H1 (cell line): Measurements from ENCODE around the gene MRTFA. TPM values are rescaled to one million over a fixed set of nuclear protein-coding genes. Genes with fewer than 3 reads are reported as not detected.

ENCODE experiments used
- CTCF ChIA-PET: fragments of 300-600 bp; sonication (Branson Sonifier 250); formaldehyde crosslinking; loops from one replicate; lab custom pipeline; 2021; ENCODE audit not compliant: partially characterized antibody; lab: Charles Lee
- POLR2A ChIA-PET: fragments of 300-600 bp; sonication (Branson Sonifier 250); formaldehyde crosslinking; loops from one replicate; lab custom pipeline; 2021; ENCODE audit warnings: inconsistent platforms; ENCODE audit not compliant: partially characterized antibody; lab: Charles Lee
- DNase-seq, 2 experiments: peaks; one replicate each; pipeline versions ENCODE4 v3.0.0 to v3.0.0-alpha.2; 2010 to 2022; ENCODE audit warnings: low spot score in 2 of 2, low read depth in 1 of 2, mixed read lengths in 1 of 2
- FAIRE-seq: peaks from 2 replicates; lab custom pipeline; 2011; peaks lifted over from hg19 to GRCh38; lab: Jason Lieb, UNC
- H2AFZ ChIP-seq: 2 replicates; pipeline ENCODE4 v1.8.1; 2012; ENCODE audit warnings: low read length, inconsistent platforms
- H2AK5ac ChIP-seq: 2 replicates; pipeline ENCODE4 v1.6.1; 2013; ENCODE audit warnings: low read depth, low read length
- H2BK120ac ChIP-seq: replicated peaks from 2 replicates; pipeline ENCODE3; 2013; ENCODE audit warnings: low read depth, low read length, inconsistent platforms
- H2BK12ac ChIP-seq: 2 replicates; pipeline ENCODE4 v1.6.1; 2013; ENCODE audit warnings: low read depth, low read length
- H2BK15ac ChIP-seq: 2 replicates; pipeline ENCODE4 v1.6.1; 2013; ENCODE audit warnings: low read length
- H2BK20ac ChIP-seq: 2 replicates; pipeline ENCODE4 v1.6.1; 2013; ENCODE audit warnings: low read length
- H2BK5ac ChIP-seq: 2 replicates; pipeline ENCODE4 v1.6.1; 2013; ENCODE audit warnings: low read depth, low read length
- H3K14ac ChIP-seq: 2 replicates; pipeline ENCODE4 v1.6.1; 2013; ENCODE audit warnings: inconsistent platforms; ENCODE audit not compliant: insufficient read length
- H3K18ac ChIP-seq: 2 replicates; pipeline ENCODE4 v1.6.1; 2013; ENCODE audit warnings: low read length; ENCODE audit errors: extremely low read depth
- H3K23ac ChIP-seq: 2 replicates; pipeline ENCODE4 v1.6.1; 2013; ENCODE audit warnings: inconsistent platforms; ENCODE audit not compliant: insufficient read length
- H3K23me2 ChIP-seq: 2 replicates; pipeline ENCODE4 v1.6.1; 2013; ENCODE audit warnings: low read depth, low read length
- H3K27ac ChIP-seq: 2 replicates; pipeline ENCODE4 v1.6.1; 2011; ENCODE audit warnings: low read depth, low read length, inconsistent platforms
- H3K27me3 ChIP-seq, 4 experiments: replicated peaks in 1 of 4; 1 replicate in 1 of 4; 2 replicates in 3 of 4; pipeline versions ENCODE4 v1.6.1 to v1.8.1; 2011 to 2013; ENCODE audit warnings: low read length in 3 of 4, mild to moderate bottlenecking in 3 of 4, inconsistent platforms in 2 of 4, mixed read lengths in 2 of 4, moderate library complexity in 1 of 4; ENCODE audit not compliant: control insufficient read depth in 3 of 4, insufficient read depth in 3 of 4; ENCODE audit errors: extremely low read depth in 1 of 4
- H3K36me3 ChIP-seq, 4 experiments: 2 replicates each; pipeline versions ENCODE4 v1.6.1 to v1.8.1; 2011 to 2013; ENCODE audit warnings: mild to moderate bottlenecking in 4 of 4, low read length in 3 of 4, moderate library complexity in 2 of 4, control low read depth in 1 of 4, inconsistent platforms in 1 of 4; ENCODE audit not compliant: insufficient read depth in 4 of 4, control insufficient read depth in 2 of 4
- H3K4ac ChIP-seq: replicated peaks from 2 replicates; pipeline ENCODE3; 2013; ENCODE audit warnings: low read length, low read depth, mixed read lengths, inconsistent platforms; ENCODE audit not compliant: insufficient read length
- H3K4me1 ChIP-seq, 4 experiments: replicated peaks in 1 of 4; 1 replicate in 1 of 4; 2 replicates in 3 of 4; pipeline versions ENCODE4 v1.6.1 to v1.8.1; 2011 to 2013; ENCODE audit warnings: low read length in 3 of 4, inconsistent platforms in 2 of 4, mixed read lengths in 1 of 4; ENCODE audit not compliant: insufficient read depth in 4 of 4, control insufficient read depth in 3 of 4
- H3K4me2 ChIP-seq, 2 experiments: 2 replicates each; pipeline versions ENCODE4 v1.6.1 to v1.8.1; 2011 to 2013; ENCODE audit warnings: low read depth in 2 of 2, low read length in 2 of 2, control low read depth in 1 of 2, inconsistent platforms in 1 of 2, mild to moderate bottlenecking in 1 of 2; ENCODE audit not compliant: insufficient read depth in 1 of 2
- H3K4me3 ChIP-seq, 4 experiments: fragments of 200-600, 300-600 bp in 1 of 4; sonication (generic), shearing (Covaris generic), sonication (Bioruptor Twin) in 1 of 4; 2 replicates each; pipeline versions ENCODE4 v1.5.1 to v1.8.1; 2011 to 2016; ENCODE audit warnings: low read length in 4 of 4, low read depth in 3 of 4, control low read depth in 2 of 4, inconsistent platforms in 2 of 4, mild to moderate bottlenecking in 2 of 4, mixed read lengths in 1 of 4, moderate library complexity in 1 of 4; ENCODE audit not compliant: insufficient read depth in 2 of 4; ENCODE audit errors: extremely low read depth in 1 of 4
- H3K56ac ChIP-seq: replicated peaks from 2 replicates; pipeline ENCODE3; 2013; ENCODE audit warnings: low read depth, mild to moderate bottlenecking, mixed read lengths, low read length, inconsistent platforms; ENCODE audit not compliant: insufficient read length
- H3K79me1 ChIP-seq: 2 replicates; pipeline ENCODE4 v1.6.1; 2013; ENCODE audit warnings: low read depth, low read length, control low read depth
- H3K79me2 ChIP-seq, 2 experiments: 2 replicates each; pipeline versions ENCODE4 v1.6.1 to v1.8.1; 2012 to 2013; ENCODE audit warnings: low read length in 2 of 2, mild to moderate bottlenecking in 2 of 2, inconsistent platforms in 1 of 2; ENCODE audit not compliant: insufficient read depth in 2 of 2, control insufficient read depth in 1 of 2
- H3K9ac ChIP-seq, 4 experiments: replicated peaks in 1 of 4; 1 replicate in 1 of 4; 2 replicates in 3 of 4; pipeline versions ENCODE4 v1.6.1 to v1.8.1; 2011 to 2013; ENCODE audit warnings: low read depth in 3 of 4, low read length in 3 of 4, control low read depth in 2 of 4, mild to moderate bottlenecking in 2 of 4, moderate library complexity in 2 of 4, inconsistent platforms in 1 of 4; ENCODE audit errors: extremely low read depth in 1 of 4
- H3K9me3 ChIP-seq, 2 experiments: 2 replicates each; pipeline versions ENCODE4 v1.6.1 to v1.8.1; 2012 to 2013; ENCODE audit warnings: mild to moderate bottlenecking in 2 of 2, moderate library complexity in 2 of 2, control low read depth in 1 of 2, inconsistent platforms in 1 of 2, low read depth in 1 of 2, low read length in 1 of 2, mixed read lengths in 1 of 2; ENCODE audit not compliant: insufficient read depth in 2 of 2
- H4K20me1 ChIP-seq, 2 experiments: replicated peaks in 1 of 2; 2 replicates each; pipeline versions ENCODE3 to v1.8.1; 2011 to 2013; ENCODE audit warnings: inconsistent platforms in 2 of 2, low read length in 2 of 2, mild to moderate bottlenecking in 1 of 2; ENCODE audit not compliant: insufficient read depth in 2 of 2, control insufficient read depth in 1 of 2
- H4K5ac ChIP-seq: 2 replicates; pipeline ENCODE4 v1.6.1; 2013; ENCODE audit warnings: low read length, low read depth, mixed read lengths, inconsistent platforms; ENCODE audit not compliant: insufficient read length
- H4K8ac ChIP-seq: 2 replicates; pipeline ENCODE4 v1.8.0; 2013; ENCODE audit warnings: mild to moderate bottlenecking, moderate library complexity, low read length, inconsistent platforms; ENCODE audit not compliant: insufficient read depth; ENCODE audit errors: extremely low read depth
- H4K91ac ChIP-seq: replicated peaks from 2 replicates; pipeline ENCODE3; 2013; ENCODE audit warnings: low read length, mixed read lengths, inconsistent platforms; ENCODE audit not compliant: insufficient read length
- BACH1 ChIP-seq: IDR thresholded peaks from 2 replicates; pipeline ENCODE4 v1.6.1; 2012; ENCODE audit warnings: low read length, improper control_type of control experiment
- CREB1 ChIP-seq: IDR thresholded peaks from 2 replicates; pipeline ENCODE4 v1.6.1; 2012; ENCODE audit warnings: inconsistent platforms
- SIX5 ChIP-seq: IDR thresholded peaks from 2 replicates; pipeline ENCODE4 v1.6.1; 2011; ENCODE audit warnings: mild to moderate bottlenecking, low read depth, low read length
- WGBS, 2 experiments: shearing (Covaris generic) in 1 of 2; methylation state at CpG; one replicate each; pipeline versions ENCODE4 v1.1.6 to v1.1.7; 2013 to 2015; ENCODE audit warnings: low lambda C conversion rate in 2 of 2, mixed read lengths in 2 of 2, inconsistent platforms in 1 of 2, low coverage in 1 of 2, missing lambda C conversion rate in 1 of 2; ENCODE audit not compliant: insufficient replicate concordance in 2 of 2, insufficient coverage in 1 of 2, insufficient read length in 1 of 2; ENCODE audit errors: extremely low coverage in 1 of 2, missing lambda C conversion rate in 1 of 2; 5-methylcytosine and 5-hydroxymethylcytosine counted together
- polyA plus RNA-seq, 7 experiments: library from polyadenylated mRNA; depleted of rRNA in 3 of 7; stranded (reverse) in 5 of 7; unstranded in 2 of 7; fragments of >200 nt in 5 of 7; fragments of 200-250 nt in 2 of 7; gene quantifications; 1 replicate in 5 of 7; 2 replicates in 1 of 7; 4 replicates in 1 of 7; pipeline versions ENCODE4 v1.2.1 to v1.2.3, GENCODE V29; 2011 to 2013; ENCODE audit warnings: missing spikeins in 2 of 7, mixed read lengths in 2 of 7
- total RNA-seq: library from RNA; stranded (reverse); fragmentation: NEBNext Ultra II Directional; extraction: Animal tissue kit (Norgen Biotek cat#: 25700); gene quantifications from 2 replicates; pipeline ENCODE4 v1.2.1, GENCODE V29; 2021

Gene MRTFA
- total and polyA plus RNA-seq, 2 of the 8 experiments (the other 6 are each of a cell fraction or from before 2014, with no cell fraction given): 5.4 to 37.9 TPM

- no peak for FAIRE-seq
- H3K56ac ChIP-seq: no peak overlapping the region
- ChIA-PET CTCF (interaction anchor here (0.6 to 1.1 kb wide), 2 partner anchors 26 to 96 kb away, joined by 3 read pairs; no protein-coding TSS in a partner anchor), POLR2A (no interaction called here)
- DNase-seq: no peak
- no peak overlapping the region for H2BK15ac ChIP-seq
- no peak overlapping the region for H2AFZ ChIP-seq
- H3K4me2 ChIP-seq: no peak overlapping the region
- H3K79me2 ChIP-seq: peaks cover 0 to 62% of the 10 kb centered on the region in 2 experiments; a peak in 2 of 4 replicates
- H4K8ac ChIP-seq: no peak overlapping the region
- H2BK5ac ChIP-seq: no peak overlapping the region
- no peak overlapping the region for H4K91ac ChIP-seq
- H3K23me2 ChIP-seq: no peaks in the 10 kb centered on the region; the same call in 1 of the 2 replicates
- no peaks in the 10 kb centered on the region for H3K27me3 ChIP-seq
- H3K23ac ChIP-seq: no peak overlapping the region
- no peak overlapping the region for H2BK12ac ChIP-seq
- peaks cover 4 to 7% of the 10 kb centered on the region in 2 experiments; a peak in 1 of 4 replicates for H3K9me3 ChIP-seq
- no peak overlapping the region for H3K4ac ChIP-seq
- 95% methylated on average over 1 of the region's 1 CpG; no CpG with 5 or more reads in 1 of the 2 experiments for WGBS, 2 experiments
- no peak overlapping the region for H2AK5ac ChIP-seq
- no peaks in the 10 kb centered on the region for H4K20me1 ChIP-seq
- no peak overlapping the region for H3K18ac ChIP-seq
- H2BK120ac ChIP-seq: no peak overlapping the region
- no peaks in the 10 kb centered on the region for H3K36me3 ChIP-seq
- H3K4me1 ChIP-seq: no peaks in the 10 kb centered on the region
- no peak overlapping the region for H4K5ac ChIP-seq
- H3K79me1 ChIP-seq: 0 out of 2 replicates have a peak, but pooled peaks cover 3% of the 10 kb centered on the region
- H3K27ac ChIP-seq: no peak overlapping the region
- H3K4me3 ChIP-seq: no peak overlapping the region
- no peak overlapping the region for H2BK20ac ChIP-seq
- no peak overlapping the region for H3K14ac ChIP-seq
- H3K9ac ChIP-seq: no peak overlapping the region
- TF ChIP-seq CREB1 (no peak), BACH1 (no peak; the same call in 1 of the 2 replicates), SIX5 (no peak)
Measured at GRCh38 chr22:40620464-40621046, 16.0 kb downstream of the MRTFA start.
